SK-N-DZ (cell line): Measurements from ENCODE around the gene METRN.

ENCODE experiments used
- DNase-seq: peaks from one replicate; pipeline ENCODE4 v3.0.0-alpha.2; 2015; ENCODE audit warnings: low spot score

The METRN gene

GRCh38 chr16:709566-710499 lies 5.1 kb upstream of the METRN start:
- DNase-seq: peak; percentile 93

DNA sequence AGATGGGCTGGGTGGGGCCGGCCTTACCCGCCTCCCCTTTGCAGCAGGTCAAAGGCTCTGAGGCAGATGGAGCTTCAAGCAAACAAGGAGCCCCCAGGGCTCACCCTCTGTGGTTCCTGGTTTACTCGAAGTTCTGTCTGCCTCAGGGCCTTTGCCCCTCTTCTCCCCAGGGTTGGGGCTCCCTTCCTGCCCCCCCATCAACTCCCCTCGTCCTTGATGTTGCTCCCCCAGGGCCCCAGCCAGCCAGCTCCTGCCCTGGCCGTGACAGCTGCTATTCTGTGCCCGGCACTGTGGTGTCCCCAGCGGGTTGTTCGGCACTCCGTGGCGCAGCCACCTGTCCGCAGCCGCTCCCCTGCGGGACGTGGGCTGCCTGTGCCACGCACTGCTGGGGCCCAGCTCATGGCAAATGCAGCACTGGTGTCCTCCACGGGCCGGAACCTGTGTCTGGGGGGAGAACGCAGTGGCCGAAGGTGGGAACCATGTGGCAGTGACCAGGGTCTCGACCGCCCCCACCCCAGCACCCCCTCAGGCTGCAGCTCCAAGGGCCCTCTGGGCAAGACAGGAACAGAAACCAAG lies 4.3 kb upstream of the METRN start:
- DNase-seq: no peak

DNA sequence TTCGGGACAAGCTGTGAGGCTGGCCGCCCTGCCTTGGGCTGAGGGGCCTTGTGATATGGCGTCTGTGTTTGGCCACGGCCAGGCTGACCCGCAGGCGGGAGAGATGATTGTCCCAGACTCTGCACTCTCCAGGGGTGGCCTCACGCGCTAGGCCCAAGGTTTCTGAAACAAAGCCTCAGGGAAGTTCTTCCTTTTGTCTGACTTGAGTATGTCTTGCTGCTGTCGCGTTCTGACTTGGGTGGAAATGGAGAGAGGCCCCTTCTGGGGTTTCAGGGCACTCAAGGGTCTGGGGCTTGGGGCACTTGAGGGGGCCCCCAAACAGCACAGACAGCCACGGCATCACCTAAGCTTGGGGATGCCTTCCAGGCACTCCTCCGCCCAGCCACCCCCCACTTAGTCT lies 3.8 kb upstream of the METRN start:
- no peak for DNase-seq

DNA sequence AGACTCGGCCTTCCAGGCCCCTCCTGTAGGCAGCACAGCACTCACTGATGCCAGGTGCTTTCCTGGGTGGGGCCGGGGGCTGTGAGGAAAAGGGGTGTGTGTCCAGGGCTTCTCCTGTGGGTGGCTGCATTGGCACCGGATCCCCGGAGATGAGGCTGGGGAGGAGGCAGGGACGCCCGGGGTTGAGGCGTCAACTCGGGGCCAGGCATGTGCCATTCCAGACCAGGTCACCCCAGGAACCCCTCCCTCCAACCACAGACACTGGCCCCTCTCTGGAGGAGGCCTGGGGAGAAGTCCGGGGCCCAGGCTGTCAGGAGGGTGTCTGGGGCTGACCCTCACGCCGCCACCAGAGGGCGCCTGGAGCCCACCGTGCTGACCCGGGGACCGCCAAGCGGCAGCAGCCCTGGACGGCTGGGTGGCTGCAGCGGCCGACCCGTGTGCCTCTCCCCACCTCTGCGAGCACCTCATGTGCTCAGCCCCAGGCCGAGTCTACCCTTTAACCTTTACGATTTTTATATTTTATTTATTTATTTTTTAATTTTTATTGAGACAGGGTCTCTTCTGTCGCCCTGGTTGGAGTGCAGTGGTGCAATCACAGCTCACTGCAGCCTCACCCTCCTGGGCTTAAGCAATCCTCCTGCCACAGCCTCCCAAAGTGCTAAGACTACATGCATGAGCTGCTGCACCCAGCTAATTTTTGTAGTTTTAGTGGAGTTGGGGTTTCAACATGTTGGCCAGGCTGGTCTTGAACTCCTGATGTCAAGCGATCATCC lies 3.2 kb upstream of the METRN start:
- DNase-seq: peak; percentile 80

GRCh38 chr16:712740-713250 lies 2.1 kb upstream of the METRN start:
- peak; percentile 70 for DNase-seq

DNA sequence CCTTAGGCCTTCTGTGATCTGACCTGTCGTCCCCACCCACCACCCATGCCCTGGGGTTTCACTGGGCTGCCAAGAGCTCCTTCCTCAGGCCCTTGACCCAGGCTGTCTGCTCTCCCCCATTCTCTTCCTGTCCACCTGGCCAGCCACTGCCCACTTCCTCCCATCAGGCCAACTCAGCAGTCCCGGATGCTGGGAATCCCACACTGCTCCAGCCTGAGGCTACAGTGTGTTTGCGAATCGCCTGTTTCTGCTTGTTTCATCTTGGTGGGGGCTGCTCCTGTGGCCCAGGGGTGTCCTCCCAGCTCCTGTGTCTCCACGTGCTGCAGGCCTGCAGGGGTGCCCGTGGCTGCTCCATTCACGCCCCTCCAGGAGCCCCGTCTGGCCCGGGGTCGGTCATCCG lies 839 bp upstream of the METRN start:
- DNase-seq: no peak

GRCh38 chr16:715477-716199 lies 720 bp downstream of the METRN start:
- DNase-seq: no peak

DNA sequence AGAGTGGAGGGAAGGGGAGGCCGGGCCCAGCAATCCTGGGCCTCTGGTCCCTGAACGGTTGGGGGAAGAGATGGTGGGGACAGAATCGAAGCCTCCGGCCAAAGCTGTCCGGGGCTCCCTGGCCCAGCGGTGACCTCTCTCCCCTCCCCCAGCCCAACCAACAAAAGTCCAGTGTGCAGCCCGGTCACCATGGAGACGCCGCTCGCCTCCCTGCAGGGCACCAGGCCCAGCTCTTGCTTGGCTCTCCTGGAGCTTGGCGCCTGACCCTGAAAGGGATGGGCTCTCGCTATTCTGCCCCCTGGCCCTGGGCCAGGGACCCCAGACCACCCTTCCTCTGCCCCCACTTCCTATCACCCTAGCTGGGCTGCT lies 1.3 kb downstream of the METRN start:
- DNase-seq: no peak

DNA sequence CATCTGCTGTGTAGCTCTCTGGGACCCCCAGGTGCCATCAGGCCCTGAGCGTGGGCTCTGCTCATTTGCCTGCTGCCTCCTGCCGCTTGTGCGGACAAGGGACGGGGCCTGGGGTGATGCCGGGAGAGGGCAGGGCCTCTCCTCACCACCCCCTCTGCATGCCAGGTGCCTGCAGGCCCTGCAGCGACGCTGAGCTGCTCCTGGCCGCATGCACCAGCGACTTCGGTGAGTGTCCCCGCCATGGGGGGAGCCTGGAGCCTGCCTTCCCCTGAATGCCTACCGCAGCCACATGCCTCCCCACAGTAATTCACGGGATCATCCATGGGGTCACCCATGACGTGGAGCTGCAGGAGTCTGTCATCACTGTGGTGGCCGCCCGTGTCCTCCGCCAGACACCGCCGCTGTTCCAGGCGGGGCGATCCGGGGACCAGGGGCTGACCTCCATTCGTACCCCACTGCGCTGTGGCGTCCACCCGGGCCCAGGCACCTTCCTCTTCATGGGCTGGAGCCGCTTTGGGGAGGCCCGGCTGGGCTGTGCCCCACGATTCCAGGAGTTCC lies 1.9 kb downstream of the METRN start:
- DNase-seq: no peak

GRCh38 chr16:717450-718245 lies 2.7 kb downstream of the METRN start:
- no peak for DNase-seq

GRCh38 chr16:718389-718788 lies 3.5 kb downstream of the METRN start:
- DNase-seq: no peak

DNA sequence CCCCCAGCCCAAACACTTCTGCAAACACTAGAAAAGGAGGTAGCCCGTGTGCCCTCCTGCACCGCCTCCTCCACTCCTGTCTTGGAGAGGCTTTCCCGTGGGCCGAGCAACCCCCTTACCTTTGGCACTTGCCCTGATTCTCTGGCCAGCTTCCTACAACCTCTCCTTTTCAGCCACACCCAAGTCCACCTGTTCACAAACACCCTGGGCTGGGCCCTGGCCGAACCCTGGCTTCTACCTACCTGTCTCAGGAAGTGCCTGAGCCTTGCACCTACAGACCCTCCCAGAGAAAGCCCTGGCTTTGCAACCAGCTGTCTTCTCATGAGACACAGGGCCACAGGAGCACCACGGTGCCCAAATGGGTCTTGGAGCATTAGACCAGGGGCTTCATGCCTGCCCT lies 4.0 kb downstream of the METRN start:
- DNase-seq: no peak

GRCh38 chr16:719815-720446 lies 5.0 kb downstream of the METRN start:
- peak; percentile 78 for DNase-seq

GRCh38 chr16:720447-720989 lies 5.6 kb downstream of the METRN start:
- DNase-seq: peak; percentile 92

DNA sequence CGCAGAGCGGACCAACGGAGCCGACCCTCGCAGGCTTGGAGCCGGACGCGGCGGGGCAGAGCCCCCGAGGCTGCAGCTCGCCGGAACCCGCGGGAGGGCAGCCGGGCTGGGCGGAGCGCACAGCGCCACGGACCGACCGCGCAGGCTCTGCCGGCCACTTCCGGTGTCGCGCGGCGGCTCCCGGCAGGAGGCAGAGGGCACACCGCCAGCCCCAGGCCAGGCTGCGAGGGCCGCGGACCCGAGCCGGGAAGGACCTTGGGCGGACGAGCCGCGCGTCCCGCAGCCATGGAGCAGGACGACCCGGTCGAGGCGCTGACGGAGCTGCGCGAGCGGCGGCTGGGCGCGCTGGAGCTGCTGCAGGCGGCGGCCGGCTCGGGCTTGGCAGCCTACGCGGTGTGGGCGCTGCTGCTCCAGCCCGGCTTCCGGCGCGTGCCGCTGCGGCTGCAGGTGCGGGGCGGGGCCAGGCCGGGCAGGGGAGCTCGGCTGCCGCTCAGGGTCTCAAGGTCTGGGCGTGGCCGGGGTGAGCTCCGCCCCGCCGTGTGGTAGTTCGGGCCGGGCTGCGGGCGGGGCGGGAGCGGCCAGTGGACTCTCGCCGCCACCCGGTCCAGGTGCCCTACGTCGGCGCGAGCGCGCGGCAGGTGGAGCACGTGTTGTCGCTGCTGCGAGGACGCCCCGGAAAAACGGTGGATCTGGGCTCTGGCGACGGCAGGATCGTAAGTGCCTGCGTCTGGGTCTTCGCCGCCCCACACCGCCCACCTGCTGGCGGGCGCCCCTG lies 6.3 kb downstream of the METRN start, which contains the start of gene ANTKMT:
ANTKMT (plus strand) TSS at position 157 of the 775 bp plus-strand sequence; CDS start at position 286, 129 bp downstream.
- DNase-seq: peak; percentile 87

DNA sequence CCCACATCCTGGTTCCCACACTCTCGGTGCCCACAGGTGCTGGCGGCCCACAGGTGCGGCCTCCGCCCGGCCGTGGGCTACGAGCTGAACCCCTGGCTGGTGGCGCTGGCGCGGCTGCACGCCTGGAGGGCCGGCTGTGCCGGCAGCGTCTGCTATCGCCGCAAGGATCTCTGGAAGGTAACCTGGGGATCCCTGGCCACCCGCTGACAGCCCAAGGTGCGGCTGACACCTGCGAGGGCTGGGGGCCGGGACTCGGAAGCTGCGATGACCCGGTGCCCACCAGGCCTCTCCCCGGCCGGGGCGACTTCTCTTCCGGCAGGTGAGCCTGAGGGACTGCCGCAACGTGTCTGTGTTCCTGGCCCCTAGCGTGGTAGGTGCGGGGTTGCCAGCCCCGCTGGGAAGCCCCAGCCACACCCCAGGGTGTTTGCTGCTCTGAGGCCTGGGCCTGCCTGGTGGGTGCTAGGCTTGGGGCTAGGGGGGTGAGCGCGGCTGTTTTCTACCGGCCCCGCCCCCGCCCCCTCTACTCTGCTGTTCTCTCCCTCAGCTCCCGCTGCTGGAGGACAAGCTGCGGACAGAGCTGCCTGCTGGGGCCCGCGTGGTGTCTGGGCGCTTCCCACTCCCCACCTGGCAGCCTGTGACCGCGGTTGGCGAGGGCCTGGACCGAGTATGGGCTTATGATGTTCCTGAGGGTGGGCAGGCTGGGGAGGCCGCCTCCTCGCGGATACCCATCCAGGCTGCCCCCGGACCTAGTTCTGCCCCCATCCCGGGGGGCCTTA lies 7.0 kb downstream of the METRN start:
- DNase-seq: no peak

GRCh38 chr16:722835-723633 lies 8.1 kb downstream of the METRN start:
- DNase-seq: no peak
